Measurements from ENCODE around the gene ERN1.

Gene ERN1

DNA sequence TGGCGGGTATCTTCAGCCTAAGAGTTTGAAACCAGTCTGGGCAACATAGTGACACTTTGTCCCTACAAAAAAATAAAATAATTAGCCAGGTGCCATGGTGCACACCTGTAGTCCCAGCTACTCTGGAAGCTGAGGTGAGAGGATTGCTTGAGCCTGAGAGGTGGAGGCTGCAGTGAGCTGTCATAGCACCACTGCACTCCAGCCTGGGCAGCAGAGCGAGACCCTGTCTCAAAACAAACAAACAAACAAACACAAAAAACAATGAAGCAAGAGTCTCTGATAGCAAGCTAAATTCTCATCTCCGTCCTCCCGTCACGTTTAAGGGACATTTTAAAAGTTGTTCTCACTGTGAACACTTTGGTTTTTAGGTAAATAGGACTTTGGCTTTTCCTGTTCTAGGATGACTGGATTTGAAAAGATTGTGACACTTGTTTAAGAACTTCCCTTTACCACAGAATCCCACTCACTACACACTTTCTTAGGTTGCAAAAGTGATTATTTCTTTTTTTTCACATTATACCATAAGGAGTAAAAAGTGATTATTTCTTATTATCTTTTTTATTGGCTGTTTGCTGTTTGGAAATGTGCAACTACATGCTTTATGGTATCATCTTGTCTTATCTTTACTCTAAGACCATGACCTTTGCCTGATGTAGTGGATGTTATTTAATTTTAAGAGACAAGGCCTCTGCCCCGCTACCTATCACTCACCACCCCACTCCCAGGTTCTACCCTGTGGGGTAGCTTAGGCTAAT is 4.4 kb upstream of the ERN1 start:
- no peak for DNase-seq

- peak; percentile 83 for DNase-seq
Measured at GRCh38 chr17:64133546-64134215, 3.7 kb upstream of the ERN1 start.

GRCh38 chr17:64131606-64132270 is 1.8 kb upstream of the ERN1 start:
- DNase-seq: no peak

GRCh38 chr17:64130559-64131001 is 636 bp upstream of the ERN1 start:
- DNase-seq: no peak

GRCh38 chr17:64129515-64129764 is 504 bp downstream of the ERN1 start:
- no peak for DNase-seq

- DNase-seq: peak; percentile 44
Measured at GRCh38 chr17:64128787-64129514, 993 bp downstream of the ERN1 start.

- no peak for DNase-seq
Measured at GRCh38 chr17:64126918-64127317, 3.0 kb downstream of the ERN1 start.

GRCh38 chr17:64125937-64126336 is 4.0 kb downstream of the ERN1 start:
- no peak for DNase-seq

GRCh38 chr17:64124609-64125008 is 5.3 kb downstream of the ERN1 start:
- DNase-seq: no peak

DNA sequence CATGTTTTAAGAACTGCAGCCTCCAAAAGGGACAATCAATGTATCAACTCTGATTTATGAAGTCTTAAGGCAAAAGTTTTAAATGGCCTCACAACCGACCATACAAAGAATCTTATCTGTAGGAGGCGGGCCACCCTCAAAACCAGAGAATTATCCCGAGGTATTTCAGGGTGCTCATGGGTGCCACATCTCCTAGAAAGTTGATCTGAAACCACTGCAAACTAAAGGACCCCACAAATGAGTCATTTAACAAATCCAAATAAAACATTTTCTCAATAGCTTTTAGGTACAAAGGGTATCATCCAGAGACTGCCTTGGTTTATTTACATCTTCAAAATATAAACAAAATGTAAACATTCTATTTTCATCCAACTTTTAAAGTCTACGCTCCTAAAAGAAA is 6.8 kb downstream of the ERN1 start:
- DNase-seq: no peak

DNA sequence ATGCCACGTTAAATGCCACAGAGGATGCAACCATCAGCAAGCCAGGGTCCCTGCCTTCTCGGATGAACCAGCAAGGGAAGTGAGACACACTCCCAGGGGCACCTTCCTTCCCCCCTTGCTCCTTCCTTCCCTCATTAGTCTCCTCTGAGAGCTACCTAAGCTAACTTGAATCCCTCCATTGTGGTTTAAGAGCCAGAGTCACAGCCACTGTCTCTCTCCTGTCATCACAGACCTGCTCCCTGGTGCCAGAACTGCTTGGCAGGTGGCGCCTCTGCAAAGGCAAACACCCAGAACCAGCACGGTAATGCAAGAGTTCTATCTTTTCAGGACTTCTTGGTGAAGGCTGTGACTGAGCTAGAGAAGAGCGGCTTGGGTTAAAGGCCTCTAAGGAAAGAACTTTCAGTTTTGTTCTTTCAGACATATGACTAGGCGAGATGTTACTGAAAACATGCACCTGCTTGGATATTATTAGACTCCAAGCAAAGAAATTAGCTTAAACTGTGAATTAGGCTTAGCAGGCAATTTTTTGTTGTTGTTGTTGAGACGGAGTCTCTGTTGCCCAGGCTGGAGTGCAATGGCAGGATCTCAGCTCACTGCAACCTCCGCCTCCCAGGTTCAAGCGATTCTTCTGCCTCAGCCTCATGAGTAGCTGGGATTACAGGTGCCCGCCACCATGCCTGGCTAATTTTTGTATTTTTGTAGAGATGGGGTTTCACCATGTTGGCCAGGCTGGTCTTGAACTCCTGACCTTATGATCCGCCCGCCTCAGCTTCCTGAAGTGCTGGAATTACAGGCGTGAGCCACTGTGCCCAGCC is 8.8 kb downstream of the ERN1 start:
- DNase-seq: peak; percentile 55

GRCh38 chr17:64120159-64120810 is 9.7 kb downstream of the ERN1 start:
- peak; percentile 78 for DNase-seq

DNA sequence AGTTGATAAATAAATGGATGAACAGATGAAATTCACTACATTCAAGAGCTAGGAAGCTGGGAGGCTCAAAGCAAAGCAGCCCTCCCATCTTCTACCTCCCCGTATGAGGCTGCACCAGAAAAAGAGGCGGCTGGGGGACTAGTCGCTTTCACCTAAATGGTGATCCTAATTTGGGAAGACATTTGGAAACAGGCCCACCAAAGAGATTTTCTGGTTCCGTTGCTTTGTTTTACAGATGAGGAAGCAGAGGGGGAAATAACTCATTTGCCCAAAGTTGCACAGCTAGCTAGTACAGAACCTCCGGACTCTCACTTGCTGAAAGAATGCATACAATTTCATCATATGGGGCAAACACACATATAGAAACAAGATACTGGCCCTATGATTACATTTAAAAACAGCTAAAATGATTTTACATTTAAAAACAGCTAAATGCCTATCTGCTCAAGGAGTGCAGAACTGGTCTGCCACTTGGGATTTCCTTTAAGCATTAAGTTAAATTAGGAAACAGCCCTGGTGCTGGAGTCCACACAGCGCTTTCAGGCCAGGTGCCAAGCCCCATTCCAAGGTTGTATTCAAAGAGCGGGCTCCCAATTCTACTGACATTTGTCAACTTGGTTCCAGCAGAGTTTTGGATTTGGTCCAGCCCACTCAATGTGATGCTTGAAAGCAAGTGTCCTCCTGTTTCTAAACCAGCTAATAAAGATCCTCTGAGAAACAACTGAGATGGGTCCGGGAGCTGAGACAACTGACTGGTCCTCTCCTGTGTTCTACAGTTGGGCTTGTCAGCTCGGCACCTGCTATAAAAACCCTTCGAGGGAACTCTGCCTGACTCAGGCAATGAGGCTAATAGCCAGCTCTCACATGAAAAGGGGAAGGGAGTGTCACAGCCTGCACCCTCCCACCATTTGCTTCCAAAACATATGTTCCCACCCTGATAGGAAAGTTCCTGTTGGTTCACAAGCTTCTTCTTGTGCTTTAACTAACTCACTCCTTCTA is 11.7 kb downstream of the ERN1 start:
- DNase-seq: no peak

DNA sequence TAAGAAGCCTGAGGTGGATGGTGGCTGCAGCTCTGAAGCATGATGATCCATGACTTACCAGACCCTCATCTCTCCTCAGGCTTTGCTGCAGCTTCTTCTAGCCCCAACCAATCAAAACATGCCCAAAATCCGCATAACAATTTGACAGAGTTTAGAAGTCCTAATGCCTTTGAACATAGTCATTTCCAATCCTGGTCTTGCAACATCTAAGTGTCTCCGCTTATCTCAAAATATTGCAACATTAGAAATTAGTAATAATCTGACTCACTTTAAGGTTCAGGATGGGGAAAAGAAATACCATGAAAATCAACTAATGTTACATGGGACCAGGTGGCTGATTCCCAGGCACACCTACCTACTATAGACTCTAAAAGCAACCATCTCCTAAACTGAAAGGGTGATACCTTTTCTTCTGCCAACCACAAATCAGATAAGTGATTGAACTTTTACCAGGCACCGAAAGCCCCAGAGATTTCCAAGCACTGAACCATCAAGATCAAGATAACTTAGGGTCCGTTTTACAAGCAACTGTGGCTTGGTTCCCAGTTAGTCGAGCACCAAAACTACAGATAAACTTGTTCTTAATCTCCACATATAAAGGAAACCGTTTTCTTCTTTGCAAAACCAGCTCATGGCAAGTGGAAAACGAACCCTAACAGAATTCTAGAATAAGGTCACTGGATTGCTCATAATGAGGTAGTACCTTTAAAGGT is 14.0 kb downstream of the ERN1 start:
- DNase-seq: no peak

DNA sequence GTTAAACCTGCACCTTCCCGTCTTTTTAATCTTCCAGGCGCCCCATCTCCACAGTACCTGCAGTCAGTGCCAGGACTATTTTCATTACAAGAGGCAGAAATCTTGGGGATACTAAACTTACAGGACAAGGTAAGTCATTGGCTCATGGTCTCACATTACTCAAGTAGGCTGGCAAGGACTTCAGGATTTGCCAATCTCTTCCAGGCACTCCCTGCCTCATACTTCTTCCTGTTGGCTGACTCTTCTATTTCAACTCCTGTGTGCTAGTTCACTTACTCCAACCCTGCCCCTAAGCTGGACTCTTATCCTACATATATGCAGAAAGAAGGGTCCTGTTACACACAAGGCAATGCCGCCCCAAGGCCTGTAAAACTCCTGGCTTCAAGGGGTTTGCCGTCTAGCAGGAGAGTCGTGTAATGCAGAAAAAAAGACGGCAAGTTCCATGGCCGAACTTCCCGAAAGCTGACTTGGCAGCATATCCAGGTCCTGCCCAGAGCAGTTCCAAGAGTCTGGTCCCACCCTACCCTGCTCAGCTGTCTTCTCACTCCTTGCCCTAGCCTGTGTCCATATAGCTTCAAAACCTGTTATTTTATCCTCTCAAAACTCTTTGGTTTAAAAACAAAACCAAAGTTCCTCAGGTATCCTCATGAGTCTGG is 14.8 kb downstream of the ERN1 start:
- no peak for DNase-seq

DNA sequence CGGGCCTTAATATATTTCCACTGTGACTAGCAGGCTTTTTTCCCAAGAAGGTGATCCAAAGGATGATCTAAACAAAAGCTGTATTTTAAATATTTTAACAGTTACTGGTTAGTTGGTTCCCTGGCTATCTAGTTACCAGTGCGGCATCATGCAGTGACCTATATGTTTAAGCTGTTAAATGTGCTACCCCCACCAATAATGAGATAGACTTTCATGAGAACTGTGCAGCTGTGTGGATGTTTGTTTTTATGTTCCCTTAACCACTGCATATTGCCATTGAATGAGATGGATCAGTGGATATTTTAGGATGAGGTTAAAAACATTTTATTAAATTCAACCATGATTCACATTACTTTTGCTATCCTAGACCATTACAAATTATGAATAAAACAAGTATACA is 16.9 kb downstream of the ERN1 start:
- DNase-seq: no peak

DNA sequence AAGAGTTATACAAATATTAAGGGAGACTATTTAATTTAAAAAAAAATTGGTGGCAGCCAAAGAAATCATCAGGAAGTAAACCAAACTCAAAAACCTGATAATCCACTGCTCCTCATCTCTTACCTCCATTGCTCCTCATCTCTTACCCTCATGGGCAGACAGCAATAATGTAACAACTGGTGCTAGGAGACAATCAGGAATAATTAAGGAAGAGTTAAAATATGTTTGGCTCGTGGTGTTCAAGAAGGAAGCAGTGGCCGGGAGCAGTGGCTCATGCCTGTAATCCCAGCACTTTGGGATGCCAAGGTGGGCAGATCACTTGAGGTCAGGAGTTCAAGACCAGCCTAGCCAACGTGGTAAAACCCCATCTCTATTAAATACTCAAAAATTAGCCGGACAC is 18.1 kb downstream of the ERN1 start:
- DNase-seq: no peak

DNA sequence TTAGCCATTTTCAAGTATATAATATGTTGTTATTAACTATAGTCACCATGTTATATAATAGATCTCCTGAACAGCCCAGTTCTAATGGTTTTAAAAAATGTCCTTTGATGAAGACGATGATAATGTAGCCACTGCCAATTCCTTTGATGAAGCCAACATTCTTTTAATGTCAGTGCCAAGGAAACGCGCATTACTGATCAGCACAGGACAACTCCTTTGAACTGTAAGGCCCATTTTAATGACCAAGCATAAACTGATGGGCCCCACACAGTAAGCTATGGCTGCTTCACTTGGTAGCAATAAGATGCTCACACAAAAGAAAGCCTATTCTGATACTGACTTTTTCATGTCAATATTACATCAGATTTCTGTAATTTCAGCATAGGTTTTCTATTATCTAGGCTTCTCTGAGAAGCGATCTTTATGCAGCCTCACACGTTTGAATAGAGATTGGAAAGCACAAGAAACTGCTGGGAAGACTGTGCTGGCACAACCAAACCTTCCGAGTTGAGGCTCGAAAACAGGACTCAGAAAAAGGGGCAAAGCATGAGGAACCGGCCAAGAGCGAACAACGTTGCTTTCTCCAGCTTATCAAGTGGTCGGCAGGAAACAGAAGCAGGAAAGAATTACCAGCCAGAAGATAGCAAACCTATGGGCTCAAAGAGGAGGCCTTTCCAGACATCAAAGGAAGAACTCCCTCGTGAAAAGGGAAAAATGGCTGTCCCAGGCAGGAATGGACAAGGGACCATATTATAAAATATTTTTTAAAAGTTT is 19.4 kb downstream of the ERN1 start:
- DNase-seq: no peak

- no peak for DNase-seq
Measured at GRCh38 chr17:64109400-64109799, 20.5 kb downstream of the ERN1 start.
